Measurements from ENCODE around the gene USP40. TPM values are rescaled to one million over a fixed set of nuclear protein-coding genes. Genes with fewer than 3 reads are reported as not detected.

USP40 gene
- total RNA-seq, 1 experiment from 2014 or later, result 34.9 TPM

GRCh38 chr2:233481368-233482142 lies 85.0 kb downstream of the USP40 start:
- BruUV-seq (replicated peaks), result no TSS peak
- no peaks in the 10 kb centered on the region for H3K9me3 ChIP-seq (ENCODE audit: control insufficient read depth in 1 of 2, insufficient read depth in 1 of 2, low read depth in 1 of 2, low read length in 2 of 2)
- POLR2A ChIA-PET, result no interaction called here
- H4K20me1 ChIP-seq (ENCODE audit: insufficient read depth), result no peaks in the 10 kb centered on the region
- H3K4me2 ChIP-seq (ENCODE audit: low read length), result no peak overlapping the region
- intact Hi-C loops (cut with micrococcal nuclease), result loop anchor here (10.0 kb wide), 1 partner anchor 353 kb away; no protein-coding TSS in a partner anchor
- RAD21 ChIA-PET (ENCODE audit: low non-redundant PET in 1 of 2, low total read pairs in 2 of 2, uncharacterized antibody in 2 of 2, unreplicated experiment in 2 of 2), result no interaction called here
- H2AFZ ChIP-seq (ENCODE audit: low read depth, low read length, poor library complexity, severe bottlenecking), result no peak overlapping the region
- H3K79me2 ChIP-seq (ENCODE audit: insufficient read depth, low read length), result no peaks in the 10 kb centered on the region
- TF ChIP-seq ZBTB33 (IDR thresholded peaks at IDR 0.05; ENCODE audit: extremely low read depth, insufficient replicate concordance, low read length) (no peak), RAD21 (IDR thresholded peaks at IDR 0.05; ENCODE audit: low read depth) (no peak), JUND (IDR thresholded peaks at IDR 0.05) (no peak), POLR2AphosphoS5 (IDR thresholded peaks at IDR 0.05; ENCODE audit: low read depth, low read length) (no peak), FOSL1 (IDR thresholded peaks at IDR 0.05; ENCODE audit: low read depth) (no peak), ZNF274 (IDR thresholded peaks at IDR 0.05; ENCODE audit: low read depth, low read length) (no peak), CTCF (IDR thresholded peaks at IDR 0.05 in 2 of 3, conservative IDR thresholded peaks at IDR 0.05 in 1 of 3; ENCODE audit: borderline replicate concordance in 1 of 3, insufficient read depth in 1 of 3, low read depth in 2 of 3, low read length in 2 of 3) (no peak), EZH2phosphoT487 (IDR thresholded peaks at IDR 0.05; ENCODE audit: borderline replicate concordance) (no peak), TCF7L2 (IDR thresholded peaks at IDR 0.05; ENCODE audit: borderline replicate concordance, extremely low read depth, insufficient read depth, insufficient read length) (no peak), SRF (IDR thresholded peaks at IDR 0.05; ENCODE audit: low read depth) (no peak), CEBPB (IDR thresholded peaks at IDR 0.05; ENCODE audit: low read depth) (no peak)
- H3K9me2 ChIP-seq (ENCODE audit: insufficient read depth), result no peaks in the 10 kb centered on the region
- no peak overlapping the region for H3K27ac ChIP-seq (ENCODE audit: low read depth, low read length)
- ATAC-seq, result no peak
- H3K4me3 ChIP-seq (replicated peaks in 1 of 2; ENCODE audit: low read depth in 1 of 2, low read length in 2 of 2), result no peak overlapping the region
- H3K4me1 ChIP-seq (ENCODE audit: control insufficient read depth in 1 of 2, insufficient read depth in 2 of 2, low read length in 2 of 2), result peaks cover 0 to under 1% of the 10 kb centered on the region in 2 experiments; a peak in 2 of 4 replicates
- H3K9ac ChIP-seq (ENCODE audit: low read length), result no peak overlapping the region
- H3K36me3 ChIP-seq (ENCODE audit: control insufficient read depth in 1 of 2, insufficient read depth in 2 of 2, low read length in 2 of 2), result peaks cover 5% of the 10 kb centered on the region in 2 experiments; a peak in 2 of 4 replicates
- no peaks in the 10 kb centered on the region for H3K27me3 ChIP-seq (ENCODE audit: insufficient read depth, low read length)
- DNase-seq (ENCODE audit: low read depth, low spot score), result no peak
- CTCF ChIA-PET, result no interaction called here

Measured in HCT116 (cell line).